H1 (cell line): Measurements from ENCODE around the gene ASS1. TPM values are rescaled to one million over a fixed set of nuclear protein-coding genes. Genes with fewer than 3 reads are reported as not detected.

Source experiments
- CTCF ChIA-PET: fragments of 300-600 bp; sonication (Branson Sonifier 250); formaldehyde crosslinking; loops from one replicate; lab custom pipeline; 2021; ENCODE audit not compliant: partially characterized antibody; lab: Charles Lee
- POLR2A ChIA-PET: fragments of 300-600 bp; sonication (Branson Sonifier 250); formaldehyde crosslinking; loops from one replicate; lab custom pipeline; 2021; ENCODE audit warnings: inconsistent platforms; ENCODE audit not compliant: partially characterized antibody; lab: Charles Lee
- DNase-seq, 2 experiments: peaks; one replicate each; pipeline versions ENCODE4 v3.0.0 to v3.0.0-alpha.2; 2010 to 2022; ENCODE audit warnings: low spot score in 2 of 2, low read depth in 1 of 2, mixed read lengths in 1 of 2
- FAIRE-seq: peaks from 2 replicates; lab custom pipeline; 2011; peaks lifted over from hg19 to GRCh38; lab: Jason Lieb, UNC
- H2AFZ ChIP-seq: 2 replicates; pipeline ENCODE4 v1.8.1; 2012; ENCODE audit warnings: low read length, inconsistent platforms
- H2AK5ac ChIP-seq: 2 replicates; pipeline ENCODE4 v1.6.1; 2013; ENCODE audit warnings: low read depth, low read length
- H2BK120ac ChIP-seq: replicated peaks from 2 replicates; pipeline ENCODE3; 2013; ENCODE audit warnings: low read depth, low read length, inconsistent platforms
- H2BK12ac ChIP-seq: 2 replicates; pipeline ENCODE4 v1.6.1; 2013; ENCODE audit warnings: low read depth, low read length
- H2BK15ac ChIP-seq: 2 replicates; pipeline ENCODE4 v1.6.1; 2013; ENCODE audit warnings: low read length
- H2BK20ac ChIP-seq: 2 replicates; pipeline ENCODE4 v1.6.1; 2013; ENCODE audit warnings: low read length
- H2BK5ac ChIP-seq: 2 replicates; pipeline ENCODE4 v1.6.1; 2013; ENCODE audit warnings: low read depth, low read length
- H3K14ac ChIP-seq: 2 replicates; pipeline ENCODE4 v1.6.1; 2013; ENCODE audit warnings: inconsistent platforms; ENCODE audit not compliant: insufficient read length
- H3K18ac ChIP-seq: 2 replicates; pipeline ENCODE4 v1.6.1; 2013; ENCODE audit warnings: low read length; ENCODE audit errors: extremely low read depth
- H3K23ac ChIP-seq: 2 replicates; pipeline ENCODE4 v1.6.1; 2013; ENCODE audit warnings: inconsistent platforms; ENCODE audit not compliant: insufficient read length
- H3K23me2 ChIP-seq: 2 replicates; pipeline ENCODE4 v1.6.1; 2013; ENCODE audit warnings: low read depth, low read length
- H3K27ac ChIP-seq: 2 replicates; pipeline ENCODE4 v1.6.1; 2011; ENCODE audit warnings: low read depth, low read length, inconsistent platforms
- H3K27me3 ChIP-seq, 4 experiments: replicated peaks in 1 of 4; 1 replicate in 1 of 4; 2 replicates in 3 of 4; pipeline versions ENCODE4 v1.6.1 to v1.8.1; 2011 to 2013; ENCODE audit warnings: low read length in 3 of 4, mild to moderate bottlenecking in 3 of 4, inconsistent platforms in 2 of 4, mixed read lengths in 2 of 4, moderate library complexity in 1 of 4; ENCODE audit not compliant: control insufficient read depth in 3 of 4, insufficient read depth in 3 of 4; ENCODE audit errors: extremely low read depth in 1 of 4
- H3K36me3 ChIP-seq, 4 experiments: 2 replicates each; pipeline versions ENCODE4 v1.6.1 to v1.8.1; 2011 to 2013; ENCODE audit warnings: mild to moderate bottlenecking in 4 of 4, low read length in 3 of 4, moderate library complexity in 2 of 4, control low read depth in 1 of 4, inconsistent platforms in 1 of 4; ENCODE audit not compliant: insufficient read depth in 4 of 4, control insufficient read depth in 2 of 4
- H3K4ac ChIP-seq: replicated peaks from 2 replicates; pipeline ENCODE3; 2013; ENCODE audit warnings: low read length, low read depth, mixed read lengths, inconsistent platforms; ENCODE audit not compliant: insufficient read length
- H3K4me1 ChIP-seq, 4 experiments: replicated peaks in 1 of 4; 1 replicate in 1 of 4; 2 replicates in 3 of 4; pipeline versions ENCODE4 v1.6.1 to v1.8.1; 2011 to 2013; ENCODE audit warnings: low read length in 3 of 4, inconsistent platforms in 2 of 4, mixed read lengths in 1 of 4; ENCODE audit not compliant: insufficient read depth in 4 of 4, control insufficient read depth in 3 of 4
- H3K4me2 ChIP-seq, 2 experiments: 2 replicates each; pipeline versions ENCODE4 v1.6.1 to v1.8.1; 2011 to 2013; ENCODE audit warnings: low read depth in 2 of 2, low read length in 2 of 2, control low read depth in 1 of 2, inconsistent platforms in 1 of 2, mild to moderate bottlenecking in 1 of 2; ENCODE audit not compliant: insufficient read depth in 1 of 2
- H3K4me3 ChIP-seq, 4 experiments: fragments of 200-600, 300-600 bp in 1 of 4; sonication (generic), shearing (Covaris generic), sonication (Bioruptor Twin) in 1 of 4; 2 replicates each; pipeline versions ENCODE4 v1.5.1 to v1.8.1; 2011 to 2016; ENCODE audit warnings: low read length in 4 of 4, low read depth in 3 of 4, control low read depth in 2 of 4, inconsistent platforms in 2 of 4, mild to moderate bottlenecking in 2 of 4, mixed read lengths in 1 of 4, moderate library complexity in 1 of 4; ENCODE audit not compliant: insufficient read depth in 2 of 4; ENCODE audit errors: extremely low read depth in 1 of 4
- H3K56ac ChIP-seq: replicated peaks from 2 replicates; pipeline ENCODE3; 2013; ENCODE audit warnings: low read depth, mild to moderate bottlenecking, mixed read lengths, low read length, inconsistent platforms; ENCODE audit not compliant: insufficient read length
- H3K79me1 ChIP-seq: 2 replicates; pipeline ENCODE4 v1.6.1; 2013; ENCODE audit warnings: low read depth, low read length, control low read depth
- H3K79me2 ChIP-seq, 2 experiments: 2 replicates each; pipeline versions ENCODE4 v1.6.1 to v1.8.1; 2012 to 2013; ENCODE audit warnings: low read length in 2 of 2, mild to moderate bottlenecking in 2 of 2, inconsistent platforms in 1 of 2; ENCODE audit not compliant: insufficient read depth in 2 of 2, control insufficient read depth in 1 of 2
- H3K9ac ChIP-seq, 4 experiments: replicated peaks in 1 of 4; 1 replicate in 1 of 4; 2 replicates in 3 of 4; pipeline versions ENCODE4 v1.6.1 to v1.8.1; 2011 to 2013; ENCODE audit warnings: low read depth in 3 of 4, low read length in 3 of 4, control low read depth in 2 of 4, mild to moderate bottlenecking in 2 of 4, moderate library complexity in 2 of 4, inconsistent platforms in 1 of 4; ENCODE audit errors: extremely low read depth in 1 of 4
- H3K9me3 ChIP-seq, 2 experiments: 2 replicates each; pipeline versions ENCODE4 v1.6.1 to v1.8.1; 2012 to 2013; ENCODE audit warnings: mild to moderate bottlenecking in 2 of 2, moderate library complexity in 2 of 2, control low read depth in 1 of 2, inconsistent platforms in 1 of 2, low read depth in 1 of 2, low read length in 1 of 2, mixed read lengths in 1 of 2; ENCODE audit not compliant: insufficient read depth in 2 of 2
- H4K20me1 ChIP-seq, 2 experiments: replicated peaks in 1 of 2; 2 replicates each; pipeline versions ENCODE3 to v1.8.1; 2011 to 2013; ENCODE audit warnings: inconsistent platforms in 2 of 2, low read length in 2 of 2, mild to moderate bottlenecking in 1 of 2; ENCODE audit not compliant: insufficient read depth in 2 of 2, control insufficient read depth in 1 of 2
- H4K5ac ChIP-seq: 2 replicates; pipeline ENCODE4 v1.6.1; 2013; ENCODE audit warnings: low read length, low read depth, mixed read lengths, inconsistent platforms; ENCODE audit not compliant: insufficient read length
- H4K8ac ChIP-seq: 2 replicates; pipeline ENCODE4 v1.8.0; 2013; ENCODE audit warnings: mild to moderate bottlenecking, moderate library complexity, low read length, inconsistent platforms; ENCODE audit not compliant: insufficient read depth; ENCODE audit errors: extremely low read depth
- H4K91ac ChIP-seq: replicated peaks from 2 replicates; pipeline ENCODE3; 2013; ENCODE audit warnings: low read length, mixed read lengths, inconsistent platforms; ENCODE audit not compliant: insufficient read length
- BACH1 ChIP-seq: IDR thresholded peaks from 2 replicates; pipeline ENCODE4 v1.6.1; 2012; ENCODE audit warnings: low read length, improper control_type of control experiment
- BRCA1 ChIP-seq: IDR thresholded peaks from 2 replicates; pipeline ENCODE4 v1.6.1; 2012; ENCODE audit warnings: low read depth, low read length, improper control_type of control experiment
- CTBP2 ChIP-seq: IDR thresholded peaks from 2 replicates; pipeline ENCODE4 v1.7.0; 2011; ENCODE audit warnings: borderline replicate concordance, mild to moderate bottlenecking, moderate library complexity, mixed read lengths, low read length; ENCODE audit not compliant: insufficient read depth, insufficient read length
- EZH2 ChIP-seq: fragments of 200-600 bp; sonication (generic); IDR thresholded peaks from 2 replicates; pipeline ENCODE4 v1.7.1; 2012; ENCODE audit warnings: low read depth, mild to moderate bottlenecking, moderate library complexity, low read length, inconsistent platforms; ENCODE audit not compliant: severe bottlenecking
- HDAC6 ChIP-seq: IDR thresholded peaks from one replicate; pipeline ENCODE4 v1.7.1; 2012; ENCODE audit warnings: low read depth, mild to moderate bottlenecking, inconsistent platforms, low read length, moderate library complexity
- POLR2AphosphoS5 ChIP-seq: IDR thresholded peaks from 2 replicates; pipeline ENCODE4 v1.6.1; 2011; ENCODE audit warnings: low read depth, low read length
- RBBP5 ChIP-seq: IDR thresholded peaks from 2 replicates; pipeline ENCODE4 v1.7.1; 2012; ENCODE audit warnings: low read depth, mild to moderate bottlenecking, inconsistent platforms, low read length, moderate library complexity, borderline replicate concordance
- RFX5 ChIP-seq: IDR thresholded peaks from 2 replicates; pipeline ENCODE4 v1.6.1; 2011; ENCODE audit warnings: low read depth, low read length, improper control_type of control experiment, borderline replicate concordance
- RNF2 ChIP-seq: fragments of 200-900, 300-1000 bp; sonication (generic); IDR thresholded peaks from 2 replicates; pipeline ENCODE4 v1.7.1; 2016; ENCODE audit warnings: borderline replicate concordance, low read depth, mild to moderate bottlenecking, antibody characterized with exemption, low read length; ENCODE audit not compliant: poor library complexity, severe bottlenecking; ENCODE audit errors: missing control alignments
- SIX5 ChIP-seq: IDR thresholded peaks from 2 replicates; pipeline ENCODE4 v1.6.1; 2011; ENCODE audit warnings: mild to moderate bottlenecking, low read depth, low read length
- SP2 ChIP-seq: IDR thresholded peaks from 2 replicates; pipeline ENCODE4 v1.6.1; 2012; ENCODE audit warnings: mild to moderate bottlenecking, low read length, inconsistent platforms
- WGBS, 2 experiments: shearing (Covaris generic) in 1 of 2; methylation state at CpG; one replicate each; pipeline versions ENCODE4 v1.1.6 to v1.1.7; 2013 to 2015; ENCODE audit warnings: low lambda C conversion rate in 2 of 2, mixed read lengths in 2 of 2, inconsistent platforms in 1 of 2, low coverage in 1 of 2, missing lambda C conversion rate in 1 of 2; ENCODE audit not compliant: insufficient replicate concordance in 2 of 2, insufficient coverage in 1 of 2, insufficient read length in 1 of 2; ENCODE audit errors: extremely low coverage in 1 of 2, missing lambda C conversion rate in 1 of 2; 5-methylcytosine and 5-hydroxymethylcytosine counted together
- polyA plus RNA-seq, 7 experiments: library from polyadenylated mRNA; depleted of rRNA in 3 of 7; stranded (reverse) in 5 of 7; unstranded in 2 of 7; fragments of >200 nt in 5 of 7; fragments of 200-250 nt in 2 of 7; gene quantifications; 1 replicate in 5 of 7; 2 replicates in 1 of 7; 4 replicates in 1 of 7; pipeline versions ENCODE4 v1.2.1 to v1.2.3, GENCODE V29; 2011 to 2013; ENCODE audit warnings: missing spikeins in 2 of 7, mixed read lengths in 2 of 7
- total RNA-seq: library from RNA; stranded (reverse); fragmentation: NEBNext Ultra II Directional; extraction: Animal tissue kit (Norgen Biotek cat#: 25700); gene quantifications from 2 replicates; pipeline ENCODE4 v1.2.1, GENCODE V29; 2021
- TF ChIP-seq, protein P1 (sequence below): IDR thresholded peaks from 2 replicates; pipeline ENCODE4 v1.6.1; 2012; ENCODE audit warnings: inconsistent platforms

ASS1 gene
- total and polyA plus RNA-seq, 2 of the 8 experiments (the other 6 are each of a cell fraction or from before 2014, with no cell fraction given) = 108 to 296 TPM

- Histone ChIP-seq H2BK12ac (no peak overlapping the region), H3K79me2 (no peaks in the 10 kb centered on the region), H4K8ac (no peak overlapping the region), H3K27ac (no peak overlapping the region), H3K9me3 (no peaks in the 10 kb centered on the region), H4K20me1 (no peaks in the 10 kb centered on the region), H3K56ac (no peak overlapping the region), H4K91ac (no peak overlapping the region)
- FAIRE-seq = no peak
- 96% methylated on average over 12 of the region's 12 CpGs; no CpG with 5 or more reads in 1 of the 2 experiments for WGBS, 2 experiments
- TF ChIP-seq SP2 (no peak), RFX5 (no peak), RBBP5 (no peak), BRCA1 (no peak), EZH2 (no peak), POLR2AphosphoS5 (no peak), HDAC6 (no peak), CTBP2 (no peak), RNF2 (no peak), BACH1 (no peak), SIX5 (no peak)
- TF ChIP-seq, protein P1, sequence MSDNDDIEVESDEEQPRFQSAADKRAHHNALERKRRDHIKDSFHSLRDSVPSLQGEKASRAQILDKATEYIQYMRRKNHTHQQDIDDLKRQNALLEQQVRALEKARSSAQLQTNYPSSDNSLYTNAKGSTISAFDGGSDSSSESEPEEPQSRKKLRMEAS = no peak
- TF ChIP-seq, all 59 proteins: peak for 0
- Histone ChIP-seq H3K4me1 (peaks cover 0 to 28% (median 11%) of the 10 kb centered on the region in 4 experiments; a peak in 6 of 7 replicates), H2BK5ac (no peak overlapping the region), H3K4ac (no peak overlapping the region), H3K9ac (no peak overlapping the region), H2AFZ (no peak overlapping the region), H2BK20ac (no peak overlapping the region), H3K23ac (no peak overlapping the region), H3K79me1 (no peaks in the 10 kb centered on the region; the same call in 1 of the 2 replicates), H2AK5ac (no peak overlapping the region), H3K36me3 (peaks cover 0 to 26% (median 0%) of the 10 kb centered on the region in 4 experiments; a peak in 2 of 8 replicates), H2BK15ac (no peak overlapping the region), H3K4me2 (no peak overlapping the region), H4K5ac (no peak overlapping the region), H3K14ac (no peak overlapping the region), H3K23me2 (0 out of 2 replicates have a peak, but pooled peaks cover 3% of the 10 kb centered on the region), H3K27me3 (no peaks in the 10 kb centered on the region), H2BK120ac (no peak overlapping the region), H3K18ac (no peak overlapping the region), H3K4me3 (no peak overlapping the region)
- no peak for DNase-seq
- ChIA-PET POLR2A (interaction anchor here (0.7 to 1.1 kb wide), 3 partner anchors 12 to 222 kb away, joined by 3 read pairs; partner anchors contain the start of gene EXOSC2), CTCF (interaction anchor here (0.7 to 13.0 kb wide), 6 partner anchors 8 to 81 kb away, joined by 3 to 136 read pairs (median 4); no protein-coding TSS in a partner anchor)
These were observed 26.2 kb downstream of the ASS1 start for GRCh38 chr9:130470950-130471349.
